PFSK-1 (cell line): ENCODE results near the gene FAM210A.

ENCODE experiments used
- FOXP2 ChIP-seq: optimal IDR thresholded peaks from 2 replicates; pipeline ENCODE3; 2011; ENCODE audit warnings: borderline replicate concordance, control low read depth, inconsistent platforms; ENCODE audit not compliant: insufficient read depth; ENCODE audit errors: extremely low read length, extremely low read depth
- POLR2AphosphoS5 ChIP-seq: IDR thresholded peaks from 2 replicates; pipeline ENCODE4 v1.6.1; 2012; ENCODE audit warnings: low read depth, mild to moderate bottlenecking, control low read depth, low read length, moderate library complexity
- SIN3A ChIP-seq: IDR thresholded peaks from 2 replicates; pipeline ENCODE4 v1.6.1; 2012; ENCODE audit warnings: mild to moderate bottlenecking, low read length, moderate library complexity, borderline replicate concordance; ENCODE audit not compliant: insufficient read depth
- TAF1 ChIP-seq: IDR thresholded peaks from 2 replicates; pipeline ENCODE4 v1.6.1; 2012; ENCODE audit warnings: low read length, control low read depth, borderline replicate concordance; ENCODE audit not compliant: insufficient read depth
- TF ChIP-seq, protein P1 (sequence below), 2 experiments: IDR thresholded peaks; 2 replicates each; pipeline versions ENCODE4 v1.6.1 to v1.8.0; 2011 to 2012; ENCODE audit warnings: low read depth in 2 of 2, low read length in 2 of 2, control low read depth in 1 of 2, inconsistent platforms in 1 of 2, mild to moderate bottlenecking in 1 of 2, moderate library complexity in 1 of 2; ENCODE audit not compliant: insufficient read depth in 1 of 2

FAM210A gene

DNA sequence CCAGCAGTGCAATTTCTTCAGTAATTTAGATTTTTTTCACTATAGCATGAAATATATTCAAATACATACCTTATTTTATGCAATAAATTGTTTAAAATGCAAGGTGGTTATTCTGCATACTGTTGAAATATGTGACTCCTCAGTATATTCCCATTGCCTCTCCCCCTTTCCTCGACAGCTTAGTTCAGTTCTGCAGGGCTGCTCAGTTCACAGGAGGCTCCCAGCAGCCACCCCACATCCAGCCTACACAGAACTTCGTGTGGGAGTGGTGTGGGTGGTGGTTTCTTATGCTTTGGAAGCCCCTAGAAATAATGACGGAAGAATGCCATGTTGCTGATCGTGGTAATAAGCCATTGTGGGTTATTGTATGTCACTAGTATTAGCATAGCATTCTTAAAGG lies 79.7 kb downstream of the FAM210A start:
- TF ChIP-seq POLR2AphosphoS5 (no peak), SIN3A (no peak), FOXP2 (no peak), TAF1 (no peak)
- TF ChIP-seq, protein P1, sequence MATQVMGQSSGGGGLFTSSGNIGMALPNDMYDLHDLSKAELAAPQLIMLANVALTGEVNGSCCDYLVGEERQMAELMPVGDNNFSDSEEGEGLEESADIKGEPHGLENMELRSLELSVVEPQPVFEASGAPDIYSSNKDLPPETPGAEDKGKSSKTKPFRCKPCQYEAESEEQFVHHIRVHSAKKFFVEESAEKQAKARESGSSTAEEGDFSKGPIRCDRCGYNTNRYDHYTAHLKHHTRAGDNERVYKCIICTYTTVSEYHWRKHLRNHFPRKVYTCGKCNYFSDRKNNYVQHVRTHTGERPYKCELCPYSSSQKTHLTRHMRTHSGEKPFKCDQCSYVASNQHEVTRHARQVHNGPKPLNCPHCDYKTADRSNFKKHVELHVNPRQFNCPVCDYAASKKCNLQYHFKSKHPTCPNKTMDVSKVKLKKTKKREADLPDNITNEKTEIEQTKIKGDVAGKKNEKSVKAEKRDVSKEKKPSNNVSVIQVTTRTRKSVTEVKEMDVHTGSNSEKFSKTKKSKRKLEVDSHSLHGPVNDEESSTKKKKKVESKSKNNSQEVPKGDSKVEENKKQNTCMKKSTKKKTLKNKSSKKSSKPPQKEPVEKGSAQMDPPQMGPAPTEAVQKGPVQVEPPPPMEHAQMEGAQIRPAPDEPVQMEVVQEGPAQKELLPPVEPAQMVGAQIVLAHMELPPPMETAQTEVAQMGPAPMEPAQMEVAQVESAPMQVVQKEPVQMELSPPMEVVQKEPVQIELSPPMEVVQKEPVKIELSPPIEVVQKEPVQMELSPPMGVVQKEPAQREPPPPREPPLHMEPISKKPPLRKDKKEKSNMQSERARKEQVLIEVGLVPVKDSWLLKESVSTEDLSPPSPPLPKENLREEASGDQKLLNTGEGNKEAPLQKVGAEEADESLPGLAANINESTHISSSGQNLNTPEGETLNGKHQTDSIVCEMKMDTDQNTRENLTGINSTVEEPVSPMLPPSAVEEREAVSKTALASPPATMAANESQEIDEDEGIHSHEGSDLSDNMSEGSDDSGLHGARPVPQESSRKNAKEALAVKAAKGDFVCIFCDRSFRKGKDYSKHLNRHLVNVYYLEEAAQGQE (IDR thresholded peaks at IDR 0.05; ENCODE audit: insufficient read depth in 1 of 2, low read depth in 2 of 2, low read length in 2 of 2) = no peak

DNA sequence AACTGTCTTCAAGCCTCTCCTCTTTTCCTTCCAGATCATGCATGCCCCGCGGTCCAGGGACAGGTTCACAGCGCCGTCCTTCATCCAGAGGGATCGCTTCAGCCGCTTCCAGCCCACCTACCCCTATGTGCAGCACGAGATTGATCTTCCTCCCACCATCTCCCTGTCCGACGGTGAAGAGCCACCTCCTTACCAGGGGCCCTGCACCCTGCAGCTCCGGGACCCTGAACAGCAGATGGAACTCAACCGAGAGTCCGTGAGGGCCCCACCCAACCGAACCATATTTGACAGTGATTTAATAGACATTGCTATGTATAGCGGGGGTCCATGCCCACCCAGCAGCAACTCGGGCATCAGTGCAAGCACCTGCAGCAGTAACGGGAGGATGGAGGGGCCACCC lies 81.3 kb downstream of the FAM210A start:
- TF ChIP-seq FOXP2 = no peak
- TF ChIP-seq POLR2AphosphoS5 = no peak
- TF ChIP-seq TAF1 = no peak
- no peak for TF ChIP-seq SIN3A
- TF ChIP-seq, protein P1 (IDR thresholded peaks at IDR 0.05; ENCODE audit: insufficient read depth in 1 of 2, low read depth in 2 of 2, low read length in 2 of 2) = no peak

GRCh38 chr18:13643261-13643751 lies 83.1 kb downstream of the FAM210A start:
- TF ChIP-seq POLR2AphosphoS5 (no peak), FOXP2 (no peak), TAF1 (no peak), SIN3A (no peak)
- TF ChIP-seq, protein P1 (IDR thresholded peaks at IDR 0.05; ENCODE audit: insufficient read depth in 1 of 2, low read depth in 2 of 2, low read length in 2 of 2) = no peak

GRCh38 chr18:13642440-13642827 lies 83.9 kb downstream of the FAM210A start:
- no peak for TF ChIP-seq POLR2AphosphoS5
- TF ChIP-seq, protein P1 (IDR thresholded peaks at IDR 0.05; ENCODE audit: insufficient read depth in 1 of 2, low read depth in 2 of 2, low read length in 2 of 2) = no peak
- TF ChIP-seq TAF1 = no peak
- TF ChIP-seq SIN3A = no peak
